Measurements from ENCODE around the gene C11orf68.
A peak's percentile ranks its signal among the peaks of the same experiment; 100 is the strongest.

Gene C11orf68

GRCh38 chr11:65931773-65932557 lies 13.1 kb upstream of the C11orf68 start:
- DNase-seq (ENCODE audit: low read depth in 1 of 2, low spot score in 1 of 2) = no peak
- no peaks in the 10 kb centered on the region for H3K27me3 ChIP-seq (ENCODE audit: insufficient read depth, poor library complexity, severe bottlenecking)
- H3K4me3 ChIP-seq (replicated peaks; ENCODE audit: insufficient read depth, low read length) = no peak overlapping the region
- no peak for TF ChIP-seq REST (IDR thresholded peaks at IDR 0.05; ENCODE audit: insufficient replicate concordance, low read depth)
- TF ChIP-seq POLR2AphosphoS5 (IDR thresholded peaks at IDR 0.05; ENCODE audit: low read depth) = no peak
- TF ChIP-seq CTCF (IDR thresholded peaks at IDR 0.05; ENCODE audit: insufficient read depth, low read length) = no peak
- no peak for TF ChIP-seq GABPA (IDR thresholded peaks at IDR 0.05; ENCODE audit: low read depth)
- no peak for TF ChIP-seq SPI1 (IDR thresholded peaks at IDR 0.05; ENCODE audit: borderline replicate concordance, low read depth)
- no peak overlapping the region for H3K27ac ChIP-seq (replicated peaks)

GRCh38 chr11:65928667-65929066 lies 9.8 kb upstream of the C11orf68 start:
- TF ChIP-seq REST (IDR thresholded peaks at IDR 0.05; ENCODE audit: insufficient replicate concordance, low read depth) (no peak), POLR2AphosphoS5 (IDR thresholded peaks at IDR 0.05; ENCODE audit: low read depth) (no peak), CTCF (IDR thresholded peaks at IDR 0.05; ENCODE audit: insufficient read depth, low read length) (no peak), SPI1 (IDR thresholded peaks at IDR 0.05; ENCODE audit: borderline replicate concordance, low read depth) (no peak), GABPA (IDR thresholded peaks at IDR 0.05; ENCODE audit: low read depth) (no peak)
- H3K27ac ChIP-seq (replicated peaks) = peak overlapping the region; percentile 62
- no peaks in the 10 kb centered on the region for H3K27me3 ChIP-seq (ENCODE audit: insufficient read depth, poor library complexity, severe bottlenecking)
- no peak overlapping the region for H3K4me3 ChIP-seq (replicated peaks; ENCODE audit: insufficient read depth, low read length)
- DNase-seq (ENCODE audit: low read depth in 1 of 2, low spot score in 1 of 2) = peak in 1 of 2 experiments; percentile 16

GRCh38 chr11:65927904-65928397 lies 9.1 kb upstream of the C11orf68 start:
- 0 out of 2 replicates have a peak overlapping the region, but pooled peaks have one; percentile 5 for H3K4me3 ChIP-seq (replicated peaks; ENCODE audit: insufficient read depth, low read length)
- peak in 1 of 2 experiments; percentile 80 for DNase-seq (ENCODE audit: low read depth in 1 of 2, low spot score in 1 of 2)
- TF ChIP-seq SPI1 (IDR thresholded peaks at IDR 0.05; ENCODE audit: borderline replicate concordance, low read depth) = peak; percentile 13; the same call in 1 of the 2 replicates
- TF ChIP-seq GABPA (IDR thresholded peaks at IDR 0.05; ENCODE audit: low read depth) = no peak
- TF ChIP-seq CTCF (IDR thresholded peaks at IDR 0.05; ENCODE audit: insufficient read depth, low read length) = no peak

More at GRCh38 chr11:65927904-65928397, 9.1 kb upstream of the C11orf68 start:
- Histone ChIP-seq H3K27me3 (ENCODE audit: insufficient read depth, poor library complexity, severe bottlenecking) (no peaks in the 10 kb centered on the region), H3K27ac (replicated peaks) (peak overlapping the region; percentile 62)

Measured in HL-60 (cell line).